IPS-18c (cell line): ENCODE measurements around the gene PHLDB3.
A peak's percentile ranks its signal among the peaks of the same experiment; 100 is the strongest.

Experiments used
- H3K4me3 ChIP-seq: 2 replicates; pipeline ENCODE4 v1.7.0; 2013; ENCODE audit warnings: low read depth, mild to moderate bottlenecking, low read length, moderate library complexity; ENCODE audit not compliant: insufficient read depth
- H3K9me3 ChIP-seq: one replicate; pipeline ENCODE4 v1.6.1; 2013; ENCODE audit warnings: mild to moderate bottlenecking, low read length, moderate library complexity; ENCODE audit not compliant: control insufficient read depth, insufficient read depth

The PHLDB3 gene

GRCh38 chr19:43506629-43507028, 2.1 kb upstream of the PHLDB3 start:
- no peak overlapping the region for H3K4me3 ChIP-seq
- no peaks in the 10 kb centered on the region for H3K9me3 ChIP-seq

GRCh38 chr19:43505941-43506340, 1.4 kb upstream of the PHLDB3 start:
- Histone ChIP-seq H3K9me3 (no peaks in the 10 kb centered on the region), H3K4me3 (no peak overlapping the region)

GRCh38 chr19:43505186-43505456, 575 bp upstream of the PHLDB3 start:
- peak overlapping the region; percentile 75 for H3K4me3 ChIP-seq
- H3K9me3 ChIP-seq: no peaks in the 10 kb centered on the region

GRCh38 chr19:43503501-43504425, 783 bp downstream of the PHLDB3 start:
- Histone ChIP-seq H3K4me3 (peak overlapping the region; percentile 75), H3K9me3 (no peaks in the 10 kb centered on the region)

GRCh38 chr19:43502419-43502976, 2.0 kb downstream of the PHLDB3 start:
- Histone ChIP-seq H3K4me3 (no peak overlapping the region), H3K9me3 (no peaks in the 10 kb centered on the region)

GRCh38 chr19:43501661-43502418, 2.7 kb downstream of the PHLDB3 start:
- Histone ChIP-seq H3K4me3 (peak overlapping the region; percentile 60), H3K9me3 (no peaks in the 10 kb centered on the region)

- Histone ChIP-seq H3K4me3 (no peak overlapping the region), H3K9me3 (no peaks in the 10 kb centered on the region)
These were observed 5.5 kb downstream of the PHLDB3 start for GRCh38 chr19:43499042-43499441.

GRCh38 chr19:43498233-43498842, 6.2 kb downstream of the PHLDB3 start:
- Histone ChIP-seq H3K4me3 (no peak overlapping the region), H3K9me3 (no peaks in the 10 kb centered on the region)

GRCh38 chr19:43496960-43497359, 7.6 kb downstream of the PHLDB3 start:
- Histone ChIP-seq H3K4me3 (no peak overlapping the region), H3K9me3 (no peaks in the 10 kb centered on the region)

- Histone ChIP-seq H3K4me3 (no peak overlapping the region), H3K9me3 (no peaks in the 10 kb centered on the region)
These were observed 9.5 kb downstream of the PHLDB3 start for GRCh38 chr19:43495082-43495481.

- H3K9me3 ChIP-seq: no peaks in the 10 kb centered on the region
- H3K4me3 ChIP-seq: no peak overlapping the region
These were observed 13.8 kb downstream of the PHLDB3 start for GRCh38 chr19:43490759-43491158.

GRCh38 chr19:43489979-43490599, 14.5 kb downstream of the PHLDB3 start:
- Histone ChIP-seq H3K4me3 (no peak overlapping the region), H3K9me3 (no peaks in the 10 kb centered on the region)

- Histone ChIP-seq H3K9me3 (no peaks in the 10 kb centered on the region), H3K4me3 (no peak overlapping the region)
These were observed 15.2 kb downstream of the PHLDB3 start for GRCh38 chr19:43489310-43489709.

- Histone ChIP-seq H3K4me3 (no peak overlapping the region), H3K9me3 (no peaks in the 10 kb centered on the region)
These were observed 16.4 kb downstream of the PHLDB3 start for GRCh38 chr19:43488179-43488578.

- Histone ChIP-seq H3K4me3 (no peak overlapping the region), H3K9me3 (no peaks in the 10 kb centered on the region)
These were observed 18.1 kb downstream of the PHLDB3 start for GRCh38 chr19:43486412-43486811.

GRCh38 chr19:43485951-43486350, 18.6 kb downstream of the PHLDB3 start:
- no peaks in the 10 kb centered on the region for H3K9me3 ChIP-seq
- H3K4me3 ChIP-seq: no peak overlapping the region

- H3K4me3 ChIP-seq: no peak overlapping the region
- H3K9me3 ChIP-seq: no peaks in the 10 kb centered on the region
These were observed 21.3 kb downstream of the PHLDB3 start for GRCh38 chr19:43483281-43483680.
